SK-N-SH (cell line): ENCODE data around the gene MYO9A. TPM values are rescaled to one million over a fixed set of nuclear protein-coding genes. Genes with fewer than 3 reads are reported as not detected.

Experiments used
- CTCF ChIA-PET: fragments of 300-600, 350-600 bp; formaldehyde crosslinking; extraction: SDS; loops from one replicate; lab custom pipeline; 2021; lab: Yijun Ruan, JAX
- POLR2A ChIA-PET: fragments of 350-600 bp; sonication (Branson Sonifier 250); formaldehyde crosslinking; extraction: SDS; loops from one replicate; lab custom pipeline; 2020; ENCODE audit warnings: antibody characterized with exemption, inconsistent platforms; lab: Yijun Ruan, JAX
- DNase-seq: peaks from one replicate; pipeline ENCODE4 v3.0.0; 2012
- H2AFZ ChIP-seq: fragments of 200-600 bp; sonication (generic); 2 replicates; pipeline ENCODE4 v1.8.1; 2016; ENCODE audit warnings: antibody characterized with exemption, mild to moderate bottlenecking, low read depth
- H3F3A ChIP-seq: fragments of 200-600 bp; sonication (generic); replicated peaks from 2 replicates; pipeline ENCODE3; 2016; ENCODE audit warnings: antibody characterized with exemption, mild to moderate bottlenecking; ENCODE audit not compliant: insufficient read depth
- H3K27ac ChIP-seq, 2 experiments: fragments of 200-500 bp in 1 of 2; fragments of 200-600 bp in 1 of 2; sonication (Bioruptor generic) in 1 of 2; sonication (generic), shearing (Covaris generic) in 1 of 2; 2 replicates each; pipeline versions ENCODE4 v1.5.1 to v1.6.1; 2014 to 2016; ENCODE audit warnings: low read depth in 2 of 2, inconsistent platforms in 1 of 2, low read length in 1 of 2, mild to moderate bottlenecking in 1 of 2, mixed read lengths in 1 of 2
- H3K27me3 ChIP-seq: fragments of 200-600 bp; sonication (generic), shearing (Covaris generic); 2 replicates; pipeline ENCODE4 v1.6.1; 2016; ENCODE audit warnings: mixed run types; ENCODE audit not compliant: insufficient read depth
- H3K36me3 ChIP-seq, 2 experiments: fragments of 200-500 bp in 1 of 2; fragments of 200-600 bp in 1 of 2; sonication (Bioruptor generic) in 1 of 2; sonication (generic) in 1 of 2; replicated peaks in 1 of 2; 2 replicates each; pipeline versions ENCODE3 to v1.5.1; 2014 to 2016; ENCODE audit warnings: low read length in 1 of 2, mild to moderate bottlenecking in 1 of 2; ENCODE audit not compliant: insufficient read depth in 2 of 2, control insufficient read depth in 1 of 2
- H3K4me1 ChIP-seq, 2 experiments: fragments of 200-500 bp in 1 of 2; fragments of 200-600 bp in 1 of 2; sonication (Bioruptor generic) in 1 of 2; sonication (generic), shearing (Covaris generic) in 1 of 2; 2 replicates each; pipeline versions ENCODE4 v1.5.1 to v1.6.1; 2014 to 2016; ENCODE audit warnings: low read depth in 1 of 2, low read length in 1 of 2, mixed run types in 1 of 2; ENCODE audit not compliant: insufficient read depth in 2 of 2, control insufficient read depth in 1 of 2
- H3K4me2 ChIP-seq: fragments of 200-600 bp; sonication (generic), shearing (Covaris generic); 2 replicates; pipeline ENCODE4 v1.6.1; 2017; ENCODE audit warnings: mixed run types
- H3K4me3 ChIP-seq, 2 experiments: fragments of 200-500 bp in 1 of 2; fragments of 200-600 bp in 1 of 2; sonication (Bioruptor generic) in 1 of 2; sonication (generic), shearing (Covaris generic) in 1 of 2; 2 replicates each; pipeline versions ENCODE4 v1.5.1 to v1.8.1; 2014 to 2016; ENCODE audit warnings: low read depth in 2 of 2, inconsistent platforms in 1 of 2, low read length in 1 of 2, mild to moderate bottlenecking in 1 of 2, mixed read lengths in 1 of 2, moderate library complexity in 1 of 2
- H3K79me2 ChIP-seq: fragments of 200-600 bp; sonication (generic); 2 replicates; pipeline ENCODE4 v1.8.1; 2017; ENCODE audit warnings: mild to moderate bottlenecking; ENCODE audit not compliant: insufficient read depth
- H3K9ac ChIP-seq: fragments of 200-600 bp; sonication (generic); 2 replicates; pipeline ENCODE4 v1.6.1; 2017; ENCODE audit warnings: mixed run types
- H3K9me2 ChIP-seq: fragments of 200-600 bp; sonication (generic); 2 replicates; pipeline ENCODE4 v1.6.1; 2017; ENCODE audit warnings: mixed run types
- H3K9me3 ChIP-seq: fragments of 200-600 bp; sonication (generic); 2 replicates; pipeline ENCODE4 v1.6.1; 2017; ENCODE audit warnings: mixed run types, mild to moderate bottlenecking, moderate library complexity
- H4K20me1 ChIP-seq: fragments of 200-600 bp; sonication (generic); 2 replicates; pipeline ENCODE4 v1.6.1; 2017; ENCODE audit warnings: mild to moderate bottlenecking, mixed run types; ENCODE audit not compliant: insufficient read depth
- CTCF ChIP-seq: fragments of 200-600 bp; sonication (generic); IDR thresholded peaks from 2 replicates; pipeline ENCODE4 v1.6.1; 2017; ENCODE audit warnings: antibody characterized with exemption, mild to moderate bottlenecking, moderate library complexity
- ELF1 ChIP-seq: IDR thresholded peaks from 2 replicates; pipeline ENCODE4 v1.4.0; 2012
- EP300 ChIP-seq, 2 experiments: IDR thresholded peaks; 2 replicates each; pipeline versions ENCODE4 v1.4.0 to v1.6.1; 2012; ENCODE audit warnings: borderline replicate concordance in 1 of 2, low read depth in 1 of 2, low read length in 1 of 2
- EZH2phosphoT487 ChIP-seq: fragments of 200-600 bp; sonication (generic); IDR thresholded peaks from 2 replicates; pipeline ENCODE4 v1.6.1; 2017; ENCODE audit warnings: low read depth, mixed run types, mild to moderate bottlenecking, antibody characterized with exemption, moderate library complexity, borderline replicate concordance
- FOXJ3 ChIP-seq: sonication (generic); formaldehyde crosslinking; IDR thresholded peaks from 2 replicates; pipeline ENCODE4 v1.5.1; 2020; ENCODE audit warnings: mild to moderate bottlenecking, missing genetic modification reagents
- GABPA ChIP-seq: IDR thresholded peaks from 2 replicates; pipeline ENCODE4 v1.4.0; 2012; ENCODE audit warnings: low read depth, mild to moderate bottlenecking
- IRF3 ChIP-seq: fragments of 150-350 bp; IDR thresholded peaks from 2 replicates; pipeline ENCODE4 v1.6.1; 2016; ENCODE audit warnings: mild to moderate bottlenecking, low read depth, low read length
- JUND ChIP-seq: IDR thresholded peaks from 2 replicates; pipeline ENCODE4 v1.4.0; 2012
- MAX ChIP-seq: IDR thresholded peaks from 2 replicates; pipeline ENCODE4 v1.4.0; 2012; ENCODE audit warnings: low read depth
- MEF2A ChIP-seq: IDR thresholded peaks from 2 replicates; pipeline ENCODE4 v1.4.0; 2012; ENCODE audit warnings: low read depth, borderline replicate concordance
- NFIC ChIP-seq: IDR thresholded peaks from 2 replicates; pipeline ENCODE4 v1.4.0; 2012; ENCODE audit warnings: borderline replicate concordance
- PBX3 ChIP-seq: IDR thresholded peaks from 2 replicates; pipeline ENCODE4; 2012
- POLR2AphosphoS5 ChIP-seq: IDR thresholded peaks from 2 replicates; pipeline ENCODE4 v1.6.1; 2012; ENCODE audit warnings: low read depth, low read length
- RFX5 ChIP-seq: IDR thresholded peaks from 2 replicates; pipeline ENCODE4 v1.6.1; 2012; ENCODE audit warnings: mild to moderate bottlenecking, improper control_type of control experiment, low read length
- SMC3 ChIP-seq: IDR thresholded peaks from 2 replicates; pipeline ENCODE4 v1.6.1; 2012; ENCODE audit warnings: low read depth, low read length, improper control_type of control experiment
- TAF1 ChIP-seq: IDR thresholded peaks from 2 replicates; pipeline ENCODE4 v1.6.1; 2012; ENCODE audit warnings: low read depth, mild to moderate bottlenecking, low read length, moderate library complexity, borderline replicate concordance
- TCF12 ChIP-seq: IDR thresholded peaks from 2 replicates; pipeline ENCODE4 v1.4.0; 2012
- WGBS: methylation state at CpG from one replicate; pipeline ENCODE4 v1.1.6; 2017; ENCODE audit warnings: low lambda C conversion rate; 5-methylcytosine and 5-hydroxymethylcytosine counted together
- polyA plus RNA-seq, 3 experiments: library from polyadenylated mRNA; depleted of rRNA; stranded (reverse); fragments of >200 nt; gene quantifications; 2 replicates each; pipeline ENCODE4 v1.2.3, GENCODE V29; 2012
- TF ChIP-seq, protein P1 (sequence below): IDR thresholded peaks from 2 replicates; pipeline ENCODE4 v1.6.1; 2012; ENCODE audit warnings: mild to moderate bottlenecking, low read depth, low read length, moderate library complexity

MYO9A gene
- polyA plus RNA-seq, 1 of the 3 experiments (the other 2 are of a cell fraction) = 4.1 TPM

GRCh38 chr15:71951134-71951533 lies 166.8 kb downstream of the MYO9A start (continued):
- TF ChIP-seq, protein P1, sequence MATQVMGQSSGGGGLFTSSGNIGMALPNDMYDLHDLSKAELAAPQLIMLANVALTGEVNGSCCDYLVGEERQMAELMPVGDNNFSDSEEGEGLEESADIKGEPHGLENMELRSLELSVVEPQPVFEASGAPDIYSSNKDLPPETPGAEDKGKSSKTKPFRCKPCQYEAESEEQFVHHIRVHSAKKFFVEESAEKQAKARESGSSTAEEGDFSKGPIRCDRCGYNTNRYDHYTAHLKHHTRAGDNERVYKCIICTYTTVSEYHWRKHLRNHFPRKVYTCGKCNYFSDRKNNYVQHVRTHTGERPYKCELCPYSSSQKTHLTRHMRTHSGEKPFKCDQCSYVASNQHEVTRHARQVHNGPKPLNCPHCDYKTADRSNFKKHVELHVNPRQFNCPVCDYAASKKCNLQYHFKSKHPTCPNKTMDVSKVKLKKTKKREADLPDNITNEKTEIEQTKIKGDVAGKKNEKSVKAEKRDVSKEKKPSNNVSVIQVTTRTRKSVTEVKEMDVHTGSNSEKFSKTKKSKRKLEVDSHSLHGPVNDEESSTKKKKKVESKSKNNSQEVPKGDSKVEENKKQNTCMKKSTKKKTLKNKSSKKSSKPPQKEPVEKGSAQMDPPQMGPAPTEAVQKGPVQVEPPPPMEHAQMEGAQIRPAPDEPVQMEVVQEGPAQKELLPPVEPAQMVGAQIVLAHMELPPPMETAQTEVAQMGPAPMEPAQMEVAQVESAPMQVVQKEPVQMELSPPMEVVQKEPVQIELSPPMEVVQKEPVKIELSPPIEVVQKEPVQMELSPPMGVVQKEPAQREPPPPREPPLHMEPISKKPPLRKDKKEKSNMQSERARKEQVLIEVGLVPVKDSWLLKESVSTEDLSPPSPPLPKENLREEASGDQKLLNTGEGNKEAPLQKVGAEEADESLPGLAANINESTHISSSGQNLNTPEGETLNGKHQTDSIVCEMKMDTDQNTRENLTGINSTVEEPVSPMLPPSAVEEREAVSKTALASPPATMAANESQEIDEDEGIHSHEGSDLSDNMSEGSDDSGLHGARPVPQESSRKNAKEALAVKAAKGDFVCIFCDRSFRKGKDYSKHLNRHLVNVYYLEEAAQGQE = no peak

DNA sequence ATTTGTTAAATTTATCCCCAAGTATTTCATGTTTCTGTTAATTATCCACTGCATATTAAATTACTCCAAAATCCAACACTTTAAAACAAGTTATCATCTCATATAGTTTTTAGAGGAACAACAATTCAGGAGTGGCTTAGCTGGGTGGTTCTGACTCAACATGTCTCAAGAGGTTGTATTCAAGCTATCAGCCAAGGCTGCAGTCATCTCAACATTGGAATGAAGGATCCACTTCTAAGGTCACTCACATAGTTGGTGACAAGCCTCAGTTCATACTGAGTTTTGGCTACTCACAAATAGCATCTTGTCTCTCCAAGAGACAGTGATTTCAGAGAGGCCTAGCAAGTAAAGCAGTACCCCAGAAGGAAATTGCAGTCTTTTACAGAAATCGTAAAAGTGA lies 172.9 kb downstream of the MYO9A start:
- H3K9me2 ChIP-seq = no peaks in the 10 kb centered on the region
- H4K20me1 ChIP-seq = no peaks in the 10 kb centered on the region
- no peaks in the 10 kb centered on the region for H3K4me1 ChIP-seq
- no peaks in the 10 kb centered on the region for H3K79me2 ChIP-seq
- POLR2A ChIA-PET = no interaction called here
- CTCF ChIA-PET = no interaction called here
- no peak overlapping the region for H2AFZ ChIP-seq
- peaks cover 0 to 4% of the 10 kb centered on the region in 2 experiments for H3K36me3 ChIP-seq
- H3K27ac ChIP-seq = no peak overlapping the region
- WGBS = 100% methylated on average over 1 of the region's 1 CpG
- no peak for DNase-seq
- TF ChIP-seq ELF1 (no peak), POLR2AphosphoS5 (no peak), TAF1 (no peak), PBX3 (no peak), RFX5 (no peak), MEF2A (no peak), TCF12 (no peak), NFIC (no peak), SMC3 (no peak), IRF3 (no peak), CTCF (no peak), EZH2phosphoT487 (no peak), FOXJ3 (no peak), JUND (no peak), EP300 (IDR thresholded peaks at IDR 0.05; ENCODE audit: borderline replicate concordance in 1 of 2, low read depth in 1 of 2, low read length in 1 of 2) (no peak), MAX (no peak), GABPA (no peak)
- H3K9me3 ChIP-seq = no peaks in the 10 kb centered on the region; the same call in 1 of the 2 replicates
- no peak overlapping the region for H3K9ac ChIP-seq
- no peak overlapping the region for H3K4me2 ChIP-seq
- no peaks in the 10 kb centered on the region for H3F3A ChIP-seq
- no peak overlapping the region for H3K4me3 ChIP-seq
- no peaks in the 10 kb centered on the region for H3K27me3 ChIP-seq
